ENCODE results near the gene GRB10.

DNA sequence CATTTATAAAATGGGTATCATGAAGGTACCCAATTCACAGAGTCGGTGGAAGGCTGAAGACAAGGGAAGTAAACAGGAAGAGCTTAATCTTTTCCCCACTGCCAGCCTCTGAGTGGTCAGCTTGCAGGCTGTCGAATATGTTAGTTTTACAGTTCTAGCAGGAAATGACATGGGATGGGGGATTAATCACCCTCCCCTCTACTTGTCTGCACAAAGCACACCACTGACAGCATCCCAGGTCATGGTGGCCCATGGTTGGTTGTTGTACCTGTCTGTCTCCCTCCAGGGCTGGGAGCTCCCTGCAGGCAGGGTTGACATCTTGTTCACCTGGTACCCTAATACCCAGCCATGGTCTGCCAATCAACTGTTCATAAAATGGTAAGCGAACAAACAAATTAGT is 55.6 kb downstream of the GRB10 start:
- TF ChIP-seq POLR2AphosphoS5 (IDR thresholded peaks at IDR 0.05; ENCODE audit: low read depth, low read length), result no peak
- TF ChIP-seq, protein P1, sequence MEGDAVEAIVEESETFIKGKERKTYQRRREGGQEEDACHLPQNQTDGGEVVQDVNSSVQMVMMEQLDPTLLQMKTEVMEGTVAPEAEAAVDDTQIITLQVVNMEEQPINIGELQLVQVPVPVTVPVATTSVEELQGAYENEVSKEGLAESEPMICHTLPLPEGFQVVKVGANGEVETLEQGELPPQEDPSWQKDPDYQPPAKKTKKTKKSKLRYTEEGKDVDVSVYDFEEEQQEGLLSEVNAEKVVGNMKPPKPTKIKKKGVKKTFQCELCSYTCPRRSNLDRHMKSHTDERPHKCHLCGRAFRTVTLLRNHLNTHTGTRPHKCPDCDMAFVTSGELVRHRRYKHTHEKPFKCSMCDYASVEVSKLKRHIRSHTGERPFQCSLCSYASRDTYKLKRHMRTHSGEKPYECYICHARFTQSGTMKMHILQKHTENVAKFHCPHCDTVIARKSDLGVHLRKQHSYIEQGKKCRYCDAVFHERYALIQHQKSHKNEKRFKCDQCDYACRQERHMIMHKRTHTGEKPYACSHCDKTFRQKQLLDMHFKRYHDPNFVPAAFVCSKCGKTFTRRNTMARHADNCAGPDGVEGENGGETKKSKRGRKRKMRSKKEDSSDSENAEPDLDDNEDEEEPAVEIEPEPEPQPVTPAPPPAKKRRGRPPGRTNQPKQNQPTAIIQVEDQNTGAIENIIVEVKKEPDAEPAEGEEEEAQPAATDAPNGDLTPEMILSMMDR (IDR thresholded peaks at IDR 0.05), result no peak
- no peak for TF ChIP-seq TCF7L2 (IDR thresholded peaks at IDR 0.05; ENCODE audit: low read depth, low read length)
